Dendritic cell treated with granulocyte-macrophage colony-stimulating factor and Interleukin-4, amounts not matched to agents 40 ng/mL and 50 ng/mL, for 4 days (primary cell): ENCODE measurements around the gene HMOX1.
"Not testable (repeated sequence)": the region's sequence is repeated elsewhere in the genome, so short reads cannot be mapped to it uniquely, and the experiment has no call there.

ENCODE experiments used
- H3K27ac Mint-ChIP-seq: one replicate; pipeline ENCODE4 v1.8.0; 2022; ENCODE audit warnings: mild to moderate bottlenecking, mixed read lengths
- H3K27me3 Mint-ChIP-seq: one replicate; pipeline ENCODE4 v1.8.0; 2022; ENCODE audit warnings: mild to moderate bottlenecking, mixed read lengths
- H3K36me3 Mint-ChIP-seq: one replicate; pipeline ENCODE4 v1.8.0; 2022; ENCODE audit warnings: low read depth, mixed read lengths
- H3K4me1 Mint-ChIP-seq: one replicate; pipeline ENCODE4 v1.8.0; 2022; ENCODE audit warnings: low read depth, mixed read lengths
- H3K4me3 Mint-ChIP-seq: one replicate; pipeline ENCODE4 v1.8.0; 2022; ENCODE audit warnings: mild to moderate bottlenecking, moderate library complexity, mixed read lengths
- H3K9me3 Mint-ChIP-seq: one replicate; pipeline ENCODE4 v1.8.0; 2022; ENCODE audit warnings: mixed read lengths
- intact Hi-C: fragments of 100-400 bp; cut with micrococcal nuclease; formaldehyde crosslinking; loops from one replicate; pipeline ENCODE4 v1.15.0; 2022

The HMOX1 gene

DNA sequence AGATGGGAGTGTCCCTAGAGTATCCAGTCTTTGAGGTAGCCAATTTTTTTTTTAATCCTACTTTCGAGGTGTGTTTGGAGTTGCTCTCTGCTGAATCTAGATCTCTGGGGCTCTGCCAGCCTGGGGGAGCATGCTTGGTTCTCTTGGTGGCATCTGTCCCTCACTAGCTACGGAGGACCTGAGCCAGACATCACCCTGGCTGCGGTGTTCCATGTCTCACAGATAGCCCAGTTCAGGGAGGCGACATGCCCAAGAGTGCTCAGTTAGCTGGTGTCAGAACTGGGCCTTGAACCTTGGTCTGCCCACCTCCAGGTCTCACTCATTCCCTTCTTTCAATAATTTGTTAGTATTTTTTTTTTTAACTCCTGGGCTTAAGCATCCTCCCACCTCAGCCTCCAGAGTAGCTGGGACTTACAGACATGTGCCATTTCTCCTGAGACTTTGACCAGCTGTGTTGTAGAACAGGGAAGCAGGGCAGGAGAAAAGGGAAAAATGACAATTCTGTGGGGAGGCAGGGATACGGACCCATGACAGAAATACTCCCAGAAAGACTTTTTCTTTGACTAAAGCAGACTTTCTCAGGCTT lies 621 bp downstream of the HMOX1 start:
- no peaks in the 10 kb centered on the region for H3K27me3 Mint-ChIP-seq
- intact Hi-C loops: loop anchor here (1.0 kb wide), 2 partner anchors 29 kb away; no protein-coding TSS in a partner anchor
- H3K36me3 Mint-ChIP-seq: peaks cover 56% of the 10 kb centered on the region
- peak overlapping the region; percentile 97 for H3K4me3 Mint-ChIP-seq
- peaks cover 82% of the 10 kb centered on the region for H3K4me1 Mint-ChIP-seq
- H3K9me3 Mint-ChIP-seq: no peaks in the 10 kb centered on the region
- peak overlapping the region; percentile 88 for H3K27ac Mint-ChIP-seq

DNA sequence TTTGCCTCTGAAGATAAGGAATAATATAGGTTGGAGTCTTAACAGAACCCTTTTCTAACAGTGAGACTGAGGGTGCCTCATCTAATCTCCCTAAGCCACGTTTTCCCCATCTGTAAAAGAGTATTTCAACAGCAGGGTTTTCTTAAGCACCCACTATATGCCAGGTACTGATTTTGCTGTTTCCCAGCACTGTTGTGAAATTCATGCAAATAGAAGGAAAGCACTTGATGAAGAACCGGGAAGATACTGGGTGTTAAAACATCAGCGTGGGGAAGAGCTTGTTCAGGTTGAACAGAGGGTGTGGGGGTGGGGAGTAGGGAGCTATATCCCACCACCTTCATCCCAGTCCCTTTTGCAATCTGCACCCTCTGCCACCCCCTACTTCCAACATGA lies 2.8 kb downstream of the HMOX1 start:
- Mint-ChIP-seq H3K4me1 (peaks cover 76% of the 10 kb centered on the region), H3K36me3 (peaks cover 78% of the 10 kb centered on the region), H3K9me3 (no peaks in the 10 kb centered on the region), H3K4me3 (peak overlapping the region; percentile 97), H3K27me3 (no peaks in the 10 kb centered on the region), H3K27ac (no peak overlapping the region)
- intact Hi-C loops: no loop called here

DNA sequence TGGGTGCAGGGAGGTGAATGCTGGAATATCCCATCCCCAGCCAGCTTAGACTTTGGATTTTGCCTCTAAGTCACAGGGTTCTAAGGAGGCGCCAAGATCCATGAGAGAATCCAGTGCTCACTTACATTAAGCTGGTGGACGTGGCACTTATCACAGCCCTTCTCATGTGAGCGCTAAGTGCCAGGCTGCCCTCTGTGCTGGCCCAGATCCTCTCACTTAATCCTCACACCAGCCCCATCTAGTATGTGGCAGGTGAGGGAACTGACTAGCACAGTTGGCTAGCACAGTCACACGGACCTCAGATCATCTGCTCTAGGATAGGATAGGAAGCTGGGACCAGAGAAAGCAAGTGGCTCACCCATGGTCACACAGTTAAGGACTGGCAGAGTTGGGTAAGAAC lies 3.6 kb downstream of the HMOX1 start:
- Mint-ChIP-seq H3K27me3 (no peaks in the 10 kb centered on the region), H3K4me3 (peak overlapping the region; percentile 97), H3K9me3 (no peaks in the 10 kb centered on the region), H3K36me3 (peaks cover 87% of the 10 kb centered on the region), H3K27ac (peak overlapping the region; percentile 56), H3K4me1 (peaks cover 76% of the 10 kb centered on the region)
- intact Hi-C loops: no loop called here

DNA sequence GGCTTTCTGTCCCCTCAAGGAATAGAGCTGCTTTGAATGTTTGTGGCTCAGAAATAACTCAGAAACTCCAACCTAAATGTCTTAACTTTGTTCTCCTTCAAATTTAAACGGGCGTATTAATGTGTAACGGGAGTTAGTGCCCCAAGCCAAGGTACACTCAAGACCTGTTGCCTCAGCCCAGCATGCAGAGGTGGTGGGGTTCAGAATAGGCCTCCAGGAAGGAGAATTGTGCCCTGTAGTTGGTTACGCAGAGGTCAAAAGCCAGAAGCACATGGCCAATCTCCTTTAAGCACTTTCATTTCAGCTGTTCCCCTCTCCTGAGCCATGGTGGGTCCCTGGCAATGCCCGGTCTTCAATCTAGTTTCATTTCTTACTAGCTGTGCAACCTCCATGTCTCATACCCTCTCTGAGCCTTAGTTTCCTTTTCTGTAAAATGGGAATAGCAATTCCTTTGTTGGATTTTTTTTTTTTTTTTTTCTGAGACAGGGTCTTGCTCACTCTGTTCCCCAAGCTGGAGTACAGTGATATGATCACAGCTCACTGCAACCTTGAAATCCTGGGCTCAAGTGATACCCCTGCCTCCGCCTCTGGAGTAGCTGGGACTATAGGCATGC lies 4.2 kb downstream of the HMOX1 start:
- H3K9me3 Mint-ChIP-seq: no peaks in the 10 kb centered on the region
- peak overlapping the region; percentile 56 for H3K27ac Mint-ChIP-seq
- peaks cover 76% of the 10 kb centered on the region for H3K4me1 Mint-ChIP-seq
- H3K36me3 Mint-ChIP-seq: peaks cover 92% of the 10 kb centered on the region
- intact Hi-C loops: no loop called here
- H3K27me3 Mint-ChIP-seq: no peaks in the 10 kb centered on the region
- peak overlapping the region; percentile 97 for H3K4me3 Mint-ChIP-seq

DNA sequence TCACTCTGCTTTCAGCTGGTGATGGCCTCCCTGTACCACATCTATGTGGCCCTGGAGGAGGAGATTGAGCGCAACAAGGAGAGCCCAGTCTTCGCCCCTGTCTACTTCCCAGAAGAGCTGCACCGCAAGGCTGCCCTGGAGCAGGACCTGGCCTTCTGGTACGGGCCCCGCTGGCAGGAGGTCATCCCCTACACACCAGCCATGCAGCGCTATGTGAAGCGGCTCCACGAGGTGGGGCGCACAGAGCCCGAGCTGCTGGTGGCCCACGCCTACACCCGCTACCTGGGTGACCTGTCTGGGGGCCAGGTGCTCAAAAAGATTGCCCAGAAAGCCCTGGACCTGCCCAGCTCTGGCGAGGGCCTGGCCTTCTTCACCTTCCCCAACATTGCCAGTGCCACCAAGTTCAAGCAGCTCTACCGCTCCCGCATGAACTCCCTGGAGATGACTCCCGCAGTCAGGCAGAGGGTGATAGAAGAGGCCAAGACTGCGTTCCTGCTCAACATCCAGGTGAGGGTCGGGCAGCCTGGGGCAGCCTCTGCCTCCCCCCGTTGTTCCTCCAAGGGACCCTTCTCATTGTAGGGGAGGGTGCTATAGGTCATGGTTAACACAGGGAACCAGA lies 5.9 kb downstream of the HMOX1 start:
- no peaks in the 10 kb centered on the region for H3K9me3 Mint-ChIP-seq
- H3K27me3 Mint-ChIP-seq: no peaks in the 10 kb centered on the region
- H3K4me3 Mint-ChIP-seq: peak overlapping the region; percentile 13
- intact Hi-C loops: no loop called here
- H3K27ac Mint-ChIP-seq: peak overlapping the region; percentile 39
- peaks cover 100% of the 10 kb centered on the region for H3K36me3 Mint-ChIP-seq
- peaks cover 76% of the 10 kb centered on the region for H3K4me1 Mint-ChIP-seq

DNA sequence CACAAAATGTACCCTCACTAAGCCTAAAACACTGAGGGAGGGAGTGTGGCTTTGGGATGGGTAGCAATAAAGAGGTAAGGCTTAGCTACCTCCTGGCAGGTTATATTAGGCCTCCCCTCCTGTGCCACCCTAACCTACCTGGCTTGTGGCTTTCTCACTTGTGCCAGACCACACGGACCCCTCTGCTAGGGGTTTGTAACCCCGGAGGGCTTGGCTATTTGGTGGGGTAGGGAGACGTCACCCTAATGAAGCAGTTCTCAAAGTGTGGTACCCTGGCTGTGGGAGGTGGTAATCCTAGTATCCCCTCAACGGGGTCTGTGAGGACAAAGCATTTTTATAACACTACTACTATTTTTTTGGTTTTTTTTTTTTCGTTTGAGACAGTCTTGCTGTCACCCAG lies 10.0 kb downstream of the HMOX1 start:
- H3K36me3 Mint-ChIP-seq: peaks cover 90% of the 10 kb centered on the region
- H3K27ac Mint-ChIP-seq: no peak overlapping the region
- H3K4me3 Mint-ChIP-seq: no peak overlapping the region
- H3K4me1 Mint-ChIP-seq: peaks cover 63% of the 10 kb centered on the region
- no peaks in the 10 kb centered on the region for H3K27me3 Mint-ChIP-seq
- no peaks in the 10 kb centered on the region for H3K9me3 Mint-ChIP-seq
- intact Hi-C loops: no loop called here

DNA sequence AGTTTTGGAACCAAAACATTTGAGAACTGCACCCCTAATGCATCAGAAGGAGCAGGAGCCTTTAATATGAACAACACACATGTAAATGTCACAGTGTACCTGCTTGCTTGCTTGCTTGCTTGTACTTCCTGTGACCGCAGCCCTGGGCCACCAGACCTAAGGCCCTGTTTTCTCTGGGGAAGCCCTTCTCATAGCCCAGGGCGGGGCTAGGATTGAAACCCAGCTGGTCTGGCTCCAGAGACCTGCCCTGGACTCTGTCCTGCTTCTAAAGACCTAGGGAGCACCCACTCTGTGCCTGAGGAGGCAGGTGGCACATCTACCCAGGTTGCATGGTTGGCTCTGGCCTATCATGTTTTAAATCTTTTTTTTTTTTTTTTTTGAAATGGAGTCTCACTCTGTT lies 11.5 kb downstream of the HMOX1 start:
- no peaks in the 10 kb centered on the region for H3K27me3 Mint-ChIP-seq
- no peaks in the 10 kb centered on the region for H3K9me3 Mint-ChIP-seq
- H3K4me3 Mint-ChIP-seq: no peak overlapping the region
- intact Hi-C loops: no loop called here
- H3K27ac Mint-ChIP-seq: peak overlapping the region; percentile 69
- H3K36me3 Mint-ChIP-seq: peaks cover 75% of the 10 kb centered on the region
- H3K4me1 Mint-ChIP-seq: peaks cover 64% of the 10 kb centered on the region

DNA sequence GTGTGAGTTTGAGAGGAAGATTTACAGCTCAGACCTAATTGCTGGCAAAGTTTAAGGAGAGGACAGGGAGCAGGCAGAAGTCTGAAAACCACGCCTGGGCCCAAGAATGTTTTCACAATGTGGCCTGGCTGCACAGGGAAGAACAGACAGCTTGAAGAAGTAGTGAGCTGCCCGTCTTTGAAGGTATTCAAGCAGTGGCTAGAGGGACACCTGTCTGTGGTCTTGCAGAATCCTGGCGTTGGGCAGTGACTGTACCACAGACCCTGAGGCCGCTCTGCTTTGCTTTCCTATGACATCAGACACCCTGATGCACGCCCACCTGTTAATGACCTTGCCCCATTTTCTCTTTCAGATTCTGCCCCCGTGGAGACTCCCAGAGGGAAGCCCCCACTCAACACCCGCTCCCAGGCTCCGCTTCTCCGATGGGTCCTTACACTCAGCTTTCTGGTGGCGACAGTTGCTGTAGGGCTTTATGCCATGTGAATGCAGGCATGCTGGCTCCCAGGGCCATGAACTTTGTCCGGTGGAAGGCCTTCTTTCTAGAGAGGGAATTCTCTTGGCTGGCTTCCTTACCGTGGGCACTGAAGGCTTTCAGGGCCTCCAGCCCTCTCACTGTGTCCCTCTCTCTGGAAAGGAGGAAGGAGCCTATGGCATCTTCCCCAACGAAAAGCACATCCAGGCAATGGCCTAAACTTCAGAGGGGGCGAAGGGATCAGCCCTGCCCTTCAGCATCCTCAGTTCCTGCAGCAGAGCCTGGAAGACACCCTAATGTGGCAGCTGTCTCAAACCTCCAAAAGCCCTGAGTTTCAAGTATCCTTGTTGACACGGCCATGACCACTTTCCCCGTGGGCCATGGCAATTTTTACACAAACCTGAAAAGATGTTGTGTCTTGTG lies 12.5 kb downstream of the HMOX1 start:
- Mint-ChIP-seq H3K9me3 (no peaks in the 10 kb centered on the region), H3K4me3 (no peak overlapping the region), H3K27me3 (no peaks in the 10 kb centered on the region), H3K4me1 (peaks cover 61% of the 10 kb centered on the region), H3K36me3 (peaks cover 65% of the 10 kb centered on the region), H3K27ac (peak overlapping the region; percentile 69)
- intact Hi-C loops: no loop called here

DNA sequence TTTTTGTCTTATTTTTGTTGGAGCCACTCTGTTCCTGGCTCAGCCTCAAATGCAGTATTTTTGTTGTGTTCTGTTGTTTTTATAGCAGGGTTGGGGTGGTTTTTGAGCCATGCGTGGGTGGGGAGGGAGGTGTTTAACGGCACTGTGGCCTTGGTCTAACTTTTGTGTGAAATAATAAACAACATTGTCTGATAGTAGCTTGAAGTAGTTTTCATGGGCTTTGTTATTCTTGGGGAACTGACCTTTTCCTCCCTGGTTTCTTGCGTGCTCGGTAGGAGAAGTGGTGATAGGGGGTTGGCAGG lies 13.1 kb downstream of the HMOX1 start:
- no peak overlapping the region for H3K4me3 Mint-ChIP-seq
- H3K27me3 Mint-ChIP-seq: no peaks in the 10 kb centered on the region
- H3K9me3 Mint-ChIP-seq: no peaks in the 10 kb centered on the region
- peaks cover 59% of the 10 kb centered on the region for H3K36me3 Mint-ChIP-seq
- intact Hi-C loops: no loop called here
- peak overlapping the region; percentile 69 for H3K27ac Mint-ChIP-seq
- peaks cover 60% of the 10 kb centered on the region for H3K4me1 Mint-ChIP-seq

DNA sequence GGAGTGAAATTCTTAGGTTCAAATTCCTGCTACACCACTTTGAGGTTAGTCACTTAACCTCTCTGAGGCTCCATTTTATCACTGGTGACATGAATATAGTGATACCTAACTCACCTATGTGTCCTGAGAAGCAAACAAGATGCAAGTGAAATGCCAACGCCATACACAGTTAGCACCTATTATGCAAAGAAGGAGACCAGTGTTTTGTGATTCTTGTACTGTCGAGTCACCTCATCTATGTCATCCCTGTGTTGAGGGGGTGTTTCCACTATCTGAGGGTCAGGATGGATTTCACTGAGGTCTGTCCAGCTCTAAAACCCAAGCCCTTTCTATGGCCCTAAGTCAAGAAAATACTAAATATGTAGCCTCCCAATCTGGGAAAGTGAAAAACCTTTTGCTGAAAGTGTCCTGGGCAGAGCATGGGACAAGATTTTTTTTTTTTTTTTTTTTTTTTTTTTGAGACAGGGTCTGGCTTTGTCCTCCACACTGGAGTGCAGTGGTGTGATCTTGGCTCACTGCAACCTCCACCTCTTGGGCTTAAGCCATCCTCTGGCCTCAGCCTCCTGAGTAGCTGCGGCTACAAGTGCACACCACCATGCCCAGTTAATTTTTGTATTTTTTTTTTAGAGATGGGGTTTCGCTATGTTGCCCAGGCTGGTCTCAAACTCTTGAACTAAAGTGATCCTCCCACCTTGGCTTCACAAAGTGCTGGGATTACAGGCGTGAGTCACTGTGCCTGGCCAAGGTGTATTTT lies 14.1 kb downstream of the HMOX1 start:
- H3K4me1 Mint-ChIP-seq: peaks cover 54% of the 10 kb centered on the region
- no peak overlapping the region for H3K4me3 Mint-ChIP-seq
- no peaks in the 10 kb centered on the region for H3K27me3 Mint-ChIP-seq
- peak overlapping the region; percentile 91 for H3K27ac Mint-ChIP-seq
- H3K36me3 Mint-ChIP-seq: peaks cover 54% of the 10 kb centered on the region
- H3K9me3 Mint-ChIP-seq: no peaks in the 10 kb centered on the region
- intact Hi-C loops: no loop called here

DNA sequence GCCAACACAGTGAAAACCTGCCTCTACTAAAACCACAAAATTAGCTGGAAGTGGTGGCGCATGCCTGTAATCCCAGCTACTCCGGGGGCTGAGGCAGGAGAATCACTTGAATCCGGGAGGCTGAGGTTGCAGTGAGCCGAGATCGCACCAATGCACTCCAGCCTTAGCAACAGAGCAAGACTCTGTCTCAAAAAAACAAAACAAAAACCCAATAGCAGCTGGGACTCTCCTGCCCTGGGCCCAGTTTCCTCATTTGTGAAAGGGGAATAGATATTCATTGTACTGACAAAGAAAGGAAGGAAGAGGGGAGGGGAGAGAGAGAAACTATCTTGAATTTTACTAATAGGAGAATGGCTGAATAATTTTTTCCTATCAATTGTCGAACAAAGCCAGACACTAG lies 15.7 kb downstream of the HMOX1 start:
- H3K27ac Mint-ChIP-seq: peak overlapping the region; percentile 91
- peaks cover 48% of the 10 kb centered on the region for H3K36me3 Mint-ChIP-seq
- not testable (repeated sequence) for H3K4me3 Mint-ChIP-seq, H3K27me3 Mint-ChIP-seq, H3K9me3 Mint-ChIP-seq
- intact Hi-C loops: loop anchor here (1.0 kb wide), 1 partner anchor 14 kb away; no protein-coding TSS in a partner anchor
- H3K4me1 Mint-ChIP-seq: peaks cover 52% of the 10 kb centered on the region

DNA sequence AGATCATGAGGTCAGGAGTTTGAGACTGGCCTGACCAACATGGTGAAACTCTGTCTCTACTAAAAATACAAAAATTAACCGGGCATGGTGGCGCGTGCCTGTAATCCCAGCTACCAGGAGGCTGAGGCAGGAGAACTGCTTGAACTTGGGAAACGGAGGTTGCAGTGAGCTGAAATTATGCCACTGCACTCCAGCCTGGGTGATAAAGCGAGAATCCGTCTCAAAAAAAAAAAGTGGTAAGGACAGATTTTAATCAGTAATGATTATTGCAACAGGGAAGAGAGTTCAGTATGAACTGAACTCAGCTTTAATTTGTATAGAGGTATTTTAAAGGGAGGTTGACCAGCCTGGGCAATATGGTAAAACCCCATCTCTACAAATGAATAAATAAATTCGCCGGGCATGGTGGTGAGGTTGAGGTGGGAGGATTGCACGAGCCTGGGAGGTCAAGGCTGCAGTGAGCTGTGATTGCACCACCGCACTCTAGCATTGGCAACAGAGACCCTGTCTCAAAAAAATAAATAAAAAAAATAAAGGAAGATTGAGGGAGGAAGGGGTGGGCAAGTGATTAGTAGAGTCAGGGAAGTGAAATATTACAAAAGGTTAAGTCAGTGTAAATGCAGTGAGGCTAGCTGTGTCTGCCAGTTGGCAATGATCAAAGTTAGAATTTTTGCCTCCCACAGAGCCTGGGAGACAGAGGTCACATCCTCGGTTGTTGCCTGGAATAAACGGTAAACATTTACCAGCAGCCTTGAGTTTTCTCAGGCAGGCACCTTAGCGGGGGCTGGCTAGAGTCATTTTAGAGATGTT lies 16.4 kb downstream of the HMOX1 start:
- Mint-ChIP-seq H3K36me3 (peaks cover 43% of the 10 kb centered on the region), H3K27me3 (no peaks in the 10 kb centered on the region), H3K4me3 (no peak overlapping the region), H3K27ac (peak overlapping the region; percentile 91), H3K9me3 (no peaks in the 10 kb centered on the region), H3K4me1 (peaks cover 57% of the 10 kb centered on the region)
- intact Hi-C loops: no loop called here

DNA sequence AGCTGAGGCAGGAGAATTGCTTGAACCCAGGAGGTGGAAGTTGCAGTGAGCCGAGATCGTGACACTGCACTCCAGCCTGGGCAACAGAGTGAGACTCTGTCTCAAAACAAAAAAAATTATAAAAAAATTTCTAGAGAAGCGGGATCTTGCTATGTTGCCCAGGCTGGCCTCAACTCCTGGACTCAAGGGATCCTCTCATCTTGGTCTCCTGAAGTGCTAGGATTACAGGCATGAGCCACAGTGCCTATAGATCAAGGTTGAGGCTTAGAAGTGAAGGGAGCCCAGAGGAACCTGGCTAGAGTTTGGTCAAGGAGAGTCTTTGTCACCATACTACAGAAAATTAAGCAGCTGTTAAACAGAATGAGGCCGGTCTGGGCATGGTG lies 17.7 kb downstream of the HMOX1 start:
- Mint-ChIP-seq H3K4me3 (no peak overlapping the region), H3K27me3 (no peaks in the 10 kb centered on the region), H3K27ac (peak overlapping the region; percentile 91), H3K4me1 (peaks cover 58% of the 10 kb centered on the region), H3K9me3 (no peaks in the 10 kb centered on the region), H3K36me3 (peaks cover 43% of the 10 kb centered on the region)
- intact Hi-C loops: no loop called here
